ENCODE data around the gene CMTM4.

CMTM4 gene

DNA sequence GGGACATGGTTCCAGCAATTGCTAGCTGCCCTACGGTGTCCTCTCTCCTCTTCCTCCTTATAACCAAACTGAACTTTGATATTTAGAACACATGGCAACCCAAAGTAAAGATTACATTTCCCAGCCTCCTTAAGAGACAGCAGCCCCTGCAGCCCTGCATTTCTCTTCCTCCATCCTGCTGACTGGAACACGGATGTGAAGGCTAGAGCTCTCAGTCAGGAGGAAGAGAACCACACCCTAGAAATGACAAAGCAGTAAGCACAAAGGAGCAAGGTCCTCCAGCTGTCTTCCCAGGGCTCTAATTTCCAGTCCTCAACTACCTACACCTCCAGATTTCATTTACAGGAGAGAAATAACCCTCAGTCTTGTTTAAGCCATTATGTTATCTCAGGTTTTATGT, 44.0 kb upstream of the CMTM4 start:
- no peaks in the 10 kb centered on the region for H3K27me3 ChIP-seq (ENCODE audit: insufficient read depth, poor library complexity, severe bottlenecking)
- DNase-seq (ENCODE audit: low spot score) (no peak), ATAC-seq (ENCODE audit: low read depth) (no peak)
- TF ChIP-seq, protein P1, sequence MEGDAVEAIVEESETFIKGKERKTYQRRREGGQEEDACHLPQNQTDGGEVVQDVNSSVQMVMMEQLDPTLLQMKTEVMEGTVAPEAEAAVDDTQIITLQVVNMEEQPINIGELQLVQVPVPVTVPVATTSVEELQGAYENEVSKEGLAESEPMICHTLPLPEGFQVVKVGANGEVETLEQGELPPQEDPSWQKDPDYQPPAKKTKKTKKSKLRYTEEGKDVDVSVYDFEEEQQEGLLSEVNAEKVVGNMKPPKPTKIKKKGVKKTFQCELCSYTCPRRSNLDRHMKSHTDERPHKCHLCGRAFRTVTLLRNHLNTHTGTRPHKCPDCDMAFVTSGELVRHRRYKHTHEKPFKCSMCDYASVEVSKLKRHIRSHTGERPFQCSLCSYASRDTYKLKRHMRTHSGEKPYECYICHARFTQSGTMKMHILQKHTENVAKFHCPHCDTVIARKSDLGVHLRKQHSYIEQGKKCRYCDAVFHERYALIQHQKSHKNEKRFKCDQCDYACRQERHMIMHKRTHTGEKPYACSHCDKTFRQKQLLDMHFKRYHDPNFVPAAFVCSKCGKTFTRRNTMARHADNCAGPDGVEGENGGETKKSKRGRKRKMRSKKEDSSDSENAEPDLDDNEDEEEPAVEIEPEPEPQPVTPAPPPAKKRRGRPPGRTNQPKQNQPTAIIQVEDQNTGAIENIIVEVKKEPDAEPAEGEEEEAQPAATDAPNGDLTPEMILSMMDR (IDR thresholded peaks at IDR 0.05; ENCODE audit: poor library complexity, severe bottlenecking) = no peak
- H3K4me3 ChIP-seq (ENCODE audit: severe bottlenecking) = no peak overlapping the region
- H3K36me3 ChIP-seq (ENCODE audit: low read depth) = peaks cover 96% of the 10 kb centered on the region
- H3K4me1 ChIP-seq (ENCODE audit: insufficient read depth, poor library complexity, severe bottlenecking) = peaks cover 36% of the 10 kb centered on the region
- peak overlapping the region; percentile 50 for H3K27ac ChIP-seq (ENCODE audit: poor library complexity, severe bottlenecking)
- H3K9me3 ChIP-seq (ENCODE audit: severe bottlenecking) = no peaks in the 10 kb centered on the region

DNA sequence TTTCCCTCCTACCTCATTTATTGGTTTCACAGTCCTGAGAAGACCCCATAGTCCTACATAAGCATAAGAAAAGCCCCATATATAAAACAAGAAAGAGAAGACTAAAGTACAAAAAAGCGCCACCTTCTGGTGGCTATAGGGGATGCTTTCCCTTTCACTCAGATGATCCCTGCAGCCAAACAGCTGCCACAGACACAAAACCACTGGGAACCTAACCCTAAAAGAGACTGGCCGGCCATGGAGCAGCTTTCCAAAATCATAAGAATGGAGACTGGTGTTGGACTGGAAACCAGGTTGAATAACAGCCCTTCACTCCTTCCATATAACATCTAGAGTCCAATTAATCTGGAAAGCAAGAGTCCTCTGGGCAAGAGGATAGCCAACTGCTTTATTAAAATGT, 43.5 kb upstream of the CMTM4 start:
- H3K4me1 ChIP-seq (ENCODE audit: insufficient read depth, poor library complexity, severe bottlenecking) = peaks cover 36% of the 10 kb centered on the region

DNA sequence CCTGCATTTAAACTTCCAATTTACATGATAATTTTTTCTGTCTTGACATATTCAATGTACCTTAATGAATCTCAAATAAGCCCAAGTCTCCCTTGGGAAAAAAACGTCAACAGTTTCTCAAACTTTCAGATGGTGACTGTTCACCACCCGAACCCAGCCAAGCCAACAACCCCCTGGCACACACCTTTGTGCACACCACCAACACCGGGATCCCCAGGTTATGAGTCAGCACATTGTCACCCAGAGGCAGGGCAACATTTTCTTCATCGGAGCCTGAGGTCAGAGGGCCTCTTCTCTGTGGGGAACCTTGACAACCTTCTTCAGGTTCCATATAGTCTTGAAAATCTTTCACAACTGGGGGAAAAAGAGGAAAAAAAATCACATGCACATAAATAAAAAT, 39.3 kb upstream of the CMTM4 start:
- DNase-seq (ENCODE audit: low spot score) = no peak
- H3K4me1 ChIP-seq (ENCODE audit: insufficient read depth, poor library complexity, severe bottlenecking) = peaks cover 20% of the 10 kb centered on the region
- H3K27ac ChIP-seq (ENCODE audit: poor library complexity, severe bottlenecking) = peak overlapping the region; percentile 2
- no peak overlapping the region for H3K4me3 ChIP-seq (ENCODE audit: severe bottlenecking)
- ATAC-seq (ENCODE audit: low read depth) = peak; percentile 58; the same call in 2 of the 3 replicates
- peaks cover 94% of the 10 kb centered on the region for H3K36me3 ChIP-seq (ENCODE audit: low read depth)
- H3K9me3 ChIP-seq (ENCODE audit: severe bottlenecking) = no peaks in the 10 kb centered on the region
- TF ChIP-seq, protein P1 (IDR thresholded peaks at IDR 0.05; ENCODE audit: poor library complexity, severe bottlenecking) = no peak
- no peaks in the 10 kb centered on the region for H3K27me3 ChIP-seq (ENCODE audit: insufficient read depth, poor library complexity, severe bottlenecking)

More for the DNA sequence above, 43.5 kb upstream of the CMTM4 start:
- TF ChIP-seq, protein P1 (IDR thresholded peaks at IDR 0.05; ENCODE audit: poor library complexity, severe bottlenecking) = peak; percentile 59
- H3K9me3 ChIP-seq (ENCODE audit: severe bottlenecking) = no peaks in the 10 kb centered on the region
- DNase-seq (ENCODE audit: low spot score) = no peak
- no peak overlapping the region for H3K4me3 ChIP-seq (ENCODE audit: severe bottlenecking)
- H3K27me3 ChIP-seq (ENCODE audit: insufficient read depth, poor library complexity, severe bottlenecking) = no peaks in the 10 kb centered on the region
- ATAC-seq (ENCODE audit: low read depth) = no peak
- H3K36me3 ChIP-seq (ENCODE audit: low read depth) = peaks cover 96% of the 10 kb centered on the region
- H3K27ac ChIP-seq (ENCODE audit: poor library complexity, severe bottlenecking) = no peak overlapping the region

DNA sequence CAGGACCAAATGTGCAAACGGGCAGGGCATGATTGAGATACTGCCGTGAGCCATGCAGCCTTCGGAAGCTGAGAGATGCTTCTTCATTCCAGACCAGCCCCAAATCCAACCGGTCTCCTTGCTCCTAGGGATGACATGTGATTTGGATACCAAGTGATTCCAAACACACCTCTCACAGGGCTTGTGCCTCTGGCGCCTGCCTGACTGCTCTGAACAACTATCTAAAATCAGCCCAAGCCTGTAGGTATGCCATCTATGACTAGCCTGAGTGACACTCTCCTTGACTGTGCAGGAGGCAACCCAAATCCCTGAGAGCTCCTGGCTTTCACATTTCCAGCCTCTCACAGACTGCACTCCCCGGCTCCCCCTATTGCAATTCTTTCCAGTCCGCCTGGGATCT, 34.6 kb upstream of the CMTM4 start:
- ATAC-seq (ENCODE audit: low read depth) = no peak
- no peaks in the 10 kb centered on the region for H3K9me3 ChIP-seq (ENCODE audit: severe bottlenecking)

DNA sequence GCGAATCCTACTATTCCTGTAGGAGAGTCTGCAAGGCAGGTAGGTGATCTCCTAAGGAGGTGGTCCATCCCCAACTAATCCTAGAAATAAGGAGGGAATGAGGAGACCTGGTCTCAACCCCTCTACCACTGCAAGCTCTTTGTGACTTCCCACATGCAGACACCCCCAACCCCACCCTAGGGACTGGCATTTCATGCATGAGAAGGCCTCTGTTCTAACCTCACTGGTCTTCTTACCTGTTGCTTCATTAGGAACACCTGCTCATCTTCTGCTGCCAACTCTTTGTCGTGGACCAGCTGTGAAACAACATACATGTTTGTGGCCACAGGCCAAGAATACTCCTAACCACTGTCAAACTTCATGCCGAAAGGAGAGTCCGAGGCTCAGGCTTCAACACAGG, 32.3 kb upstream of the CMTM4 start:
- H3K27me3 ChIP-seq (ENCODE audit: insufficient read depth, poor library complexity, severe bottlenecking) = no peaks in the 10 kb centered on the region
- DNase-seq (ENCODE audit: low spot score) (no peak), ATAC-seq (ENCODE audit: low read depth) (0 out of 3 replicates have a peak, but pooled peaks have one; percentile 10)
- TF ChIP-seq, protein P1 (IDR thresholded peaks at IDR 0.05; ENCODE audit: poor library complexity, severe bottlenecking) = no peak
- H3K27ac ChIP-seq (ENCODE audit: poor library complexity, severe bottlenecking) = no peak overlapping the region
- H3K36me3 ChIP-seq (ENCODE audit: low read depth) = peaks cover 97% of the 10 kb centered on the region
- H3K4me1 ChIP-seq (ENCODE audit: insufficient read depth, poor library complexity, severe bottlenecking) = no peaks in the 10 kb centered on the region
- H3K9me3 ChIP-seq (ENCODE audit: severe bottlenecking) = no peaks in the 10 kb centered on the region
- no peak overlapping the region for H3K4me3 ChIP-seq (ENCODE audit: severe bottlenecking)

More for the DNA sequence above, 34.6 kb upstream of the CMTM4 start:
- DNase-seq (ENCODE audit: low spot score) = no peak
- H3K36me3 ChIP-seq (ENCODE audit: low read depth) = peaks cover 95% of the 10 kb centered on the region
- H3K27me3 ChIP-seq (ENCODE audit: insufficient read depth, poor library complexity, severe bottlenecking) = no peaks in the 10 kb centered on the region
- H3K4me1 ChIP-seq (ENCODE audit: insufficient read depth, poor library complexity, severe bottlenecking) = peaks cover 2% of the 10 kb centered on the region
- no peak overlapping the region for H3K4me3 ChIP-seq (ENCODE audit: severe bottlenecking)
- no peak overlapping the region for H3K27ac ChIP-seq (ENCODE audit: poor library complexity, severe bottlenecking)
- TF ChIP-seq, protein P1 (IDR thresholded peaks at IDR 0.05; ENCODE audit: poor library complexity, severe bottlenecking) = no peak

All from RWPE2 (cell line).